HG02852 (cell line): ENCODE measurements around the gene SLC25A24.
"Not testable (repeated sequence)": the region's sequence is repeated elsewhere in the genome, so short reads cannot be mapped to it uniquely, and the experiment has no call there.

Experiments used
- ATAC-seq: cut with Tn5 transposase; IDR thresholded peaks from one replicate; pipeline ENCODE4 v1.9.1; 2021; ENCODE audit warnings: mild to moderate bottlenecking, moderate library complexity; ENCODE audit not compliant: unreplicated experiment

SLC25A24 gene

DNA sequence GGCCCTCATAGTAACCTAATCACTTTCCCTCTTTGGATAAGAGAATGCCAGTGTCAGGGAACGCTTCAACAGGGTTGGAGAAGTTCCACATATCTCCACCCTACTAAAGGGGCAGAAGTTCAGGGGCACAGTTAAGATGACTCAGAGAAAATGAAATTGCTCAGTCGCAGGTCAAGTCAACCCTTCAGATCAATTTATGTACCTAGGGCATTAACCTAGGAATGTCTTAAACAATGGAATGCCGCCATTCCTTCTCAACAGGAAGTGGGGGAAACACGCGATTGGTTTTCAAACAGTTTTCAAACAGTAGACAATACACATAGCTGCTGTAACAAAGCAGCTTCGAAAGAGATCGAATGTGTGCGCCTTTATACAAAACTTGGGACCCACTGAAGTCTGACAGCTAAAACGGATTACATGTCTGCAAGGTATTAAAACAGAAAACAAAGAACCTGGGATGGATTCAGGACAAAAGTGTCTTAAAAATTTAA, 897 bp downstream of the SLC25A24 start:
- ATAC-seq = no peak

DNA sequence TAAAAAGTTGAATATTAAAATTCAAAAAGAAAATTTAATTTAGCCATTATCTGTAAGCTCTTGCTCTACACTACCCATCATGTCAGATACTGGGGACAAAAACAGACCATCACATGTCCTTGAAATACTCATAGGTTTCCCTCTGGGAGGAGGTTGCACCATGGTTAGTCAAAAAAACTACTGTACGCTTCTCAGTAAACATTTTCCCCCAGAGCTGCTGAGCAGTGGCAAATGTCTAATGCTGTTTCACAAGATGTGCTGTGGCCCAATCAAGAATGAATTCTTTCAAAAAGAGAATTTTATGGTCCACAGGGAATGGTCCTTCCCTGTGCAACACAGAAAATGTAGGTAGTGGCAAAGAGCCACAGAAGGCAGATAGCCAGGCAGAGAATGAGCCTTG, 6.1 kb downstream of the SLC25A24 start:
- no peak for ATAC-seq

DNA sequence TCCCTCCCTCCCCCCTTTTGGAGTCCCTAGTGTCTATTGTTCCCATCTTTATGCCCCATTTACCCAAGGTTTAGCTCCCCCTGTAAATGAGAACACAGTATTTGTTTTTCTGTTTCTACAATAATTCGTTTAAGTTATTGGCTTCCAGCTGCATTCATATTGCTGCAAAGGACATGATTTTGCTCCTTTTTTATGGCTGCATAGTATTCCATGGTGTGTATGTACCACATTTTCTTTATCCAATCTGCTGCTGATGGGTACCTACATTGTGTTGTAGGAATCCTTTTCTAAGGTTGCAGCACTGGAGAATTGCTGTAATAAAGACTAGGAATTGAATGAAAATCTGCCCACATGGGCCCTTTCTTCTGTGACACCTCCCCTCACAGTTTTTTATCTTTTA, 6.8 kb downstream of the SLC25A24 start:
- ATAC-seq = no peak

DNA sequence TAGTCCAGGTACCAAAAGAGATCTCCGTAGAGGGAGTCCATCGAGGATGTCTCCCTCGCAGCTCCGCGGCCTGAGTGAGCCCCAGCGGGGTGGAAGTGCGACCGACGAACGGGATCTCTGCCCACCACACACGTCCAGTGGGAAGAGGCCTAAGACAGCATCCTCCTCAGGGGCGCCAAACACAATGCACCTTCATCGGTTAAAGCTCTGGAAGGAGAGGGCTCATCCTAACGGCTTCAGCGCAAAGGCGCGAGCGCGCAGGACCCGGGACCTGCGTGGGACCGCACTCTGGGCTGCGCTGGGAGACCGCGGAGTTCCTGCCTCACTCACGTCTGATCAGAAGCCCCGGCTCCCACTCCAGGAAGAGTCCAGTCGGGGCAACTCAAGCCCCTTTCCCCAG, 7.6 kb downstream of the SLC25A24 start:
- ATAC-seq = no peak

DNA sequence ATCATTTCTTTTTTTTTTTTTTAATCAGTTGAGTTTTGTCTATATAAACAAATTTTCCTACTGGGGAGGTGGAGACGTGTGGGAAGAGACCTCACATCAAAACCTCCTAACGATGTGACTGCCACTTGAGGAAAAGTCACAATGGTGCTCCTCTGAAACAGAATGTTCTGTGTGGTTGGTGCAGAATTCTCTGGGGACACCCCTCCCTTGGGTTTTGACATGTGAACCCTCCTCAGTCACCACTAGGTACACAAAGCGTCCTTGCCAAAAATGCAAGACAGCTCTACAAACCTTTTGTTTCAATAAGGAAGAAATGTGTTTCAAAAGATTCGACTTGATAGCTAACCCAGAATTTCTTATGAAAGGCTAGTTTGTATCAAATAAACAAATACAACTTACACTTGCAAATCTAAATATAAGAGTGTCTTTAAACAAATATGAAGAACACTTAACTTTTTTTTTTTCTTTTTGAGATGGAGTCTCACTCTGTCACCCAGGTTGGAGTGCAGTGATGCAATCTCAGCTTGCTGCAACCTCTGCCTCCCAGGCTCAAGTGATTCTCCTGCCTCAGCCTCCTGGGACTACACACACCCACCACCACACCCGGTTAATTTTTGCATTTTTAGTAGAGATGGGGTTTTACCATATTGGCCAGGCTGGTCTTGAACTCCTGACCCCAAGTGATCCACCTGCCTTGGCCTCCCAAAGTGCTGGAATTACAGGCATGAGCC, 9.3 kb downstream of the SLC25A24 start:
- no peak for ATAC-seq

DNA sequence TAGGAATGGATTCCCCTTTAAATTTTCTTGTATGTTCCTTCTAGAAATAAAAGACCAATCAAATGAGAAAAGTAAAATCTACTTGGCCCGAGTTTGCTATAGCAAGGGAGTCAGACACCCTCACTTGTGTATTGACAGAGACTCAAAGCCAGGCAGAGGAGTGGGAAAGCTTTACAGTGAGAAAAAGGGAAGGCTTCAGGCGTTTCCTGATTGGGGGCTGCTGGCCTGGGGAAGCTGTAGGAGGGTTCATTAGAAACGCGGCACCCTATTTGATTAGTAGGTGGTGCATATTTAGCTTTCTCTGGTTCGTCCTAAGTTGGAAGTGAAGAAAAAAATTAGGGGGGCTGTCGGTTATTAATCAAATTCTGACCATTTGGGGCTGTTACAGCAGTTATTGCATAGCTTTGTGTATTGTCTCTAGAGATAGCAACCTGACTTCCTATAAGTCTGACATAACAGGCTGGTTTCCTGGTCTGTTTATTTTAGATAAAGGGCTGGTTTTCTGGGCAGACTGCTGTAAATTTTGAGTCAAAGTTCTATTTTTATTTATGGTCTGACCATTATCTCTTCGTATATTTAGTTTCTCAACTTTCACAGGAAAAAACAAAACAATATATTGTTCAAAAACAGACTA, 10.0 kb downstream of the SLC25A24 start:
- ATAC-seq = no peak

DNA sequence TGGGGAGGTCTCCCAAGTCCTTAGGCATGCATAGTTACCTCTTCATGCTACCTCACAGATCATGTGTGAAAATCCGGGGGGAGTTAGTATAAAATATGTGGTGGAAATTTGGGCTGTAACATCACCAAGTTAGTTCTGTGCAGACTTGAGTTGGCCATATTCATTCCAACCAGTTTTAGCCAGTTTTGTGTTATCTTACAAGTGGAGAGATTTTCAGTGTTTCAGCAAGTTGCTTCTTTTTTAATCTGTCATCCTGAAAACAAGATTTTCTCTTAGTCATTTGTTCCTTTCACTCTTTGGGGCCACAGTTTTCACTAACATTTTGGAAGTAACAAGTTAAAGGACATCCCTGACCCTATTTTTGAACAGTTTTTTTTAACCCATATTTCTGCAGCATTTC, 11.3 kb downstream of the SLC25A24 start:
- ATAC-seq = no peak

DNA sequence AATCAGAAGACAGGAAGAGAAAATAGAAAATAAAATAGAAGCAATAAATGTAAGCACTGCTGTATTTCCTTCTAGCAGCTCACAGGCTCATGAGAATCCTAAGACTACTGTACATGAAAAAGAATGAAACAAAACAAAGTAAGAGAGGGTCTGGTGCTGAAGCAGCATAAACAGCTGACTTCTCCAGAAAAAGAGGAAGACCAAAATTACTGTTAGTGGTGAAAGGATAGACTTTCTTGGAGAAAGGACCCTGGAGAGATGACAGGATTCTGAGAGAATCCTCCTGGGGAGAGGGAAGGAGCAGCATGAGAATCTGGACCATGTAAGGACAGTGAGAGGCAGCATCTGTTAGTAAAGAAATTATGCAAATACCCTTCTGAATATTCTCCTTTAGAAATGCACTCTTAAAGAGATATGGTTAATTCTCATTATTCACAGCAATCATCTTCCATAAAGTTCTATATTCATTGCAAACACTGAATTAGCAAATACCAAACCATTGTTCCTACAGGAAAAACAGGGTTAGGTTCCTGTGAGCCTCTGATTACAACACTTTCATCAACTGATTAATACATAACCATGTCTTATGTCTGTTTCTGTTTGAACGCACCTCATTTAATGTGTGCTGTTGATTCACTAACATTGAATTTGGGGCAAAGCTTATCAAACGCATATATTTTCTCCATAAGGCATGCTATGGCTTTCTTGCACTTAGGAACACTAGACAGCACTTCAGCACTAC, 17.0 kb downstream of the SLC25A24 start:
- ATAC-seq = no peak

DNA sequence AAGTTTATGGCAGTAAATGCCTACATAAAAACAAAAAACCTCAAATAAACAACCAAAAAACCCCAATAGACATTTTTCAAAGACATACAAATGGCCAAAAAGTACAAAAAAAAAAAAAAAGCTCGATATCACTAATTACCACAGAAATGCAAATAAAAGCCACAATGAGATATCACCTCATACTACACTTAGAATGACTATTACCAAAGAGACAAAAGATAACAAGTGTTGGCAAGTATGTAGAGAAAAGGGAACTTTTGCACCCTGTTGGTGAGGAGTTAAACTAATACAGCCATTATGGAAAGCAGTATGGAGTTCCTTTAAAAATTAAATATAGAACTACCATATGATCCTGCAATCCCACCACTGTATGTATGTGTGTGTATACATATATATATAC, 21.1 kb downstream of the SLC25A24 start:
- ATAC-seq = no peak

DNA sequence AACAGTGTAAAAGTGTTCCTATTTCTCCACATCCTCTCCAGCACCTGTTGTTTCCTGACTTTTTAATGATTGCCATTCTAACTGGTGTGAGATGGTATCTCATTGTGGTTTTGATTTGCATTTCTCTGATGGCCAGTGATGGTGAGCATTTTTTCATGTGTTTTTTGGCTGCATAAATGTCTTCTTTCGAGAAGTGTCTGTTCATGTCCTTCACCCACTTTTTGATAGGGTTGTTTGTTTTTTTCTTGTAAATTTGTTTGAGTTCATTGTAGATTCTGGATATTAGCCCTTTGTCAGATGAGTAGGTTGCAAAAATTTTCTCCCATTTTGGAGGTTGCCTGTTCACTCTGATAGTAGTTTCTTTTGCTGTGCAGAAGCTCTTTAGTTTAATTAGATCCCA, 37.7 kb downstream of the SLC25A24 start:
- ATAC-seq = not testable (repeated sequence)

DNA sequence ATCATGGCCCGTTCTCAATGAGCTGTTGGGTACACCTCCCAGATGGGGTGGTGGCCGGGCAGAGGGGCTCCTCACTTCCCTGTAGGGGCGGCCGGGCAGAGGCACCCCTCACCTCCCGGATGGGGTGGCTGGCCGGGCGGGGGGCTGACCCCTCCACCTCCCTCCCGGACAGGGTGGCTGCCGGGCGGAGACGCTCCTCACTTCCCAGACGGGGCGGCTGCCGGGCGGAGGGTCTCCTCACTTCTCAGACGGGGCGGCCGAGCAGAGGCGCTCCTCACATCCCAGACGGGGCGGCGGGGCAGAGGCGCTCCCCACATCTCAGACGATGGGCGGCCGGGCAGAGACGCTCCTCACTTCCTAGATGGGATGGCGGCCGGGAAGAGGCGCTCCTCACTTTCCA, 40.2 kb downstream of the SLC25A24 start:
- ATAC-seq = not testable (repeated sequence)

DNA sequence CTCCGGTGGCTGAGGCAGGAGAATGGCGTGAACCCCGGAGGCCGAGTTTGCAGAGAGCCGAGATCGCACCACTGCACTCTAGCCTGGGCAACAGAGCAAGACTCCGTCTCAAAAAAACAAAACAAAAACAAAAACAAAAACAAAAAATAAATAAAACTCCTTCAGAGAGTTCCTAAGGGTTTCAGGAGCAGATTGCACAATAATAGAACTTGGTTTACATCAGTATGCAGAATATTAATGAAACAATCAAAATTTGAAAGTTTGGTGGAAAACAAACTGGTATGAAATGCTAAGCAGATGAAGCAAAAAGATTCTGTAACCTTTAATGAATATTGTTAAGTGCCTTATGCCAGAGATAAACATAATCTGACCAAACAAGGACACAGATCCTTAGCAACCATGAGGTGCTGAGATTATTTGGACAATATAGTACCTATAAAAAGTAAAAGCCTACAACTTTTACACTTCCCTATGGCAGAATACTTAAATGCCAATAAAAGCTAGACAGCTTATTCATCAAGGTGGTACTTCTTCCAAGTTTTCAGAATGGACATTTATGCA, 41.2 kb downstream of the SLC25A24 start:
- ATAC-seq = no peak

DNA sequence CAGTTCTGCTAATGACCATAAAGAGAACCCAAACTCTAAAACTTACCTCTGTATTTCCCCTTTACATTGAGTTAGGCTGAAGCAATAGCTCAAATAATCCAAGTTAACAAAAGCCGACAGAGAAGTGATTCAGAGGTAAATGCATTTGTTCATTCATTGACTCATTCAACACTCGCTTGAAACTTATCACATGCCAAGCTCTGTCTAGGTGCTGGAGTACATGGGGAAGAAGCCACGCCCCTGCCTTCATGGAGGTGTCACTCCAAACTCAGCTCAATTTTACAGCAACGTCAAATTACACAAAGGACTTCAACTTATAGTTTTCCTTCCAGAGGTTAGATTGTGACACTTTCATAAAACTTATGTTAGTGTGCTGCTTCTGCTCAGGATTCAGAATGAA, 45.8 kb downstream of the SLC25A24 start:
- ATAC-seq = no peak

DNA sequence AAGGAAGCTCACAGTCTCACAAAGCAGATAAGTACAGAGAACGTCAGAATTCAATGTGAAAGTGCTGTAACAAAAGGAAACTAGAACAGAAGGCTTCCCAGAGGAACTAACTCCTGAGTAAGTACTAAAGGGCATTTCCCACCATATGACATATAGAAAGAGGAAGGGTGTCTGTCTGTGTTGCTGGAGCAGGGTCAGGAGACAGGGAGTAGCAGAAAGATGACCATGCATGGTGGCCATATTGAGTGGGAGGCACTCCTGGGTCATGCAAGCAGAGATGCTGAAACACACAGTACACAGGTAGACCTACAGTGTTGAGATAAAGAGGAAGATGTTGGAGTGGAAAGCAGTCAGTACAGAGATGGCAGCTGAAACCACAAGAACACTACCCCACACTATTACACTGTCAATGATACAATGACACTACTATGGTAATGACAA, 47.3 kb downstream of the SLC25A24 start:
- ATAC-seq = no peak

DNA sequence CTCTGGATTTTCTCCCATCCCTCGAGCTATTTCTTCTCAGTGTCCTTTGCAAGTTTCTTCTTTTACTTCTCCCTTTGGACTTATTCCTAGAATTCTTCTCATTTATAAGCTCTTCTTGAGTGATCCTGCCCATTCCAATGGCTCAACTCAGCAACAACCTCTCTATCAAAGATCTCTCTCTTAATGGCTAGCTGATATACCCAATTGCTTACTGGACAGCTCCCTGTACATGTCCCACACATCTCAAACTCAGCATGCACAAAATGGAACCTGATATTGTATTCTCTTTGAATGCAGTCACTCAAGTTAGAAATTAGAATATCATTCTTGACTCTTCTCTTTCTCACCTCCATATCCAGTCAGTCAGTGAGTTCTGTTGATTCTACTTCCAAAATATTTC, 48.6 kb downstream of the SLC25A24 start:
- ATAC-seq = no peak

DNA sequence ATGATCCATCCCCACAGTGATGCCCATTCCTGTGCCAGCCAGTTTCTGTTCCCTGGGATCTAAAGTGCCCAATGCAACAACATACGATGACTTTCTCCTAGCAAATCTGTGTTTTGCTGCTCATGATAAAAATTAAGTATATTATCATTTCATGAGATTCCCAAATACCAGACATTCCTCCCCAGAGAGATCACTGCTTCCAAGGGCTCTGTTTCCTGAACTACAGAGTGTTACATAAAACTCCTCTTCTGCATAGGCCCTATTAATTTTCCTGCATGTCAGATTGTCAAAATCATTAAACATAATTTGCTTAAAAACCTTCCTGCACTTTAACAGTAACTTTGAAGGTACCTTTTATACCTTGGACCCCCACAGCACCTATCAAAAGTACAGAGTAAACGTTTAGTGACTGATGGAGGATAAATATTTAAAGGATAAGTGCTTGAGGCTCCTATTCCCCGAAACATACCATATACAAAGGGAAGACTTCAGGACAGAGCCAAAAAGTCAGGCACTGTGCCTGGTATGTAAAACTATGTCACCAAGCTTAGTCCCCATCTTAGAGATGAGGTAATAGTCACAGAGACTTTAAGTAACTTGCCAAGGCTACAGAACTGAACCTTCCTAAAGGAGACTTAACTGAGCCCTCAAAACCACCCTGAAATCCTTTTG, 50.2 kb downstream of the SLC25A24 start:
- no peak for ATAC-seq

DNA sequence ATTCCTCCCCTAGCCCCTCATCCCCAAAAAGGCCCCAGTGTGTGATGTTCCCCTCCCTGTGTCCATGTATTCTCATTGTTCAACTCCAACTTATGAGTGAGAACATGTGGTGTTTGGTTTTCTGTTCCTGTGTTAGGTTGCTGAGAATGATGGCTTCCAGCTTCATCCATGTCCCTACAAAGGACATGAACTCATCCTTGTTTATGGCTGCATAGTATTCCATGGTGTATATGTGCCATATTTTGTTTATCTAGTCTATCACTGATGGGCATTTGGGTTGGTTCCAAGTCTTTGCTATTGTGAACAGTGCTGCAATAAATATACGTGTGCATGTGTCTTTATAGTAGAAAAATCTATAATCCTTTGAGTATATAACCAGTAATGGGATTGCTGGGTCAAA, 55.6 kb downstream of the SLC25A24 start:
- ATAC-seq = not testable (repeated sequence)

DNA sequence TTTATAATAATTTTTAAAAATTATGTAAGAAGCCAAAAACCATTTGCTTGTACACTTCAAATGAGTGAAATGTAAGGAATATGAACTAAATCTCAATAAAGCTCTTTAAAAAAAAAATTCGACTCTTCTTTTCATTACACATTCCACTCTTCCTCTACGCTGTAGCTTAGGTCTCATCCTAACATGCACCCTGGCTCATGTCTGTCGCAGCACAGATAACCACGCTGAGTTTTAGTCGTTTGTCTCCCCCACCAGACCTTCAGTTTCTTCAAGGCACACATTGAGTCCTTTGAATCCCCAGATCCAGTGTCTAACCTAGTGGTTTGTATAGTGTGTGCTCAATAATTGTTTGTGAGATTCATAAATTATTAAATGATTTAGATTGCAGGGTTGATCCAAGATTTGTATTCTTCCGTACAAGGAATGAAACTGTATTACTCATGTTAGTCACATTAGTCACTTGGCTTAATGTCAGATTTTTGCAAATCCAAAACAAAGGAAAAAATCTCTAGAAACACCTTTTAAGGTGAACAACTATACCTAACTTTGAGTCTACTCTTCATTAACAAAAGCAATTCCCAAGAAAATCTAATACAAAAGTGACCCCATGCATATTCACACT, 57.3 kb downstream of the SLC25A24 start:
- ATAC-seq = no peak

DNA sequence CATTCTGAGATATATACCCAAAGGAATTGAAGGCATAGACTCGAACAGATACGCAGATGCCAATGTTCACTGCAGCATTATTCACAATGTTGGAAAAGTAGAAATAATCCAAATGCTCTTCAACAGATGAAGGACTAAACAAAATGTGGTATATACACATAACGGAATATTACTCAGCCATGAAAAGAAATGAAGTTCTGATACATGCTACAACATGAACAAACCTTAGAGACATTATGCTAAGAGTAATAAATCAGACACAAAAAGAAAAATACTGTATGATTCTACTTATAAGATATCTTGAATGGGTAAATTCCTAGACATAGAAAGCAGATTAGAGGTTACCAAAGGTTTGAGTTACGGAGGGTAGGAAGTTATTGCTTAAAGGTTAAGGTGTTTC, 57.9 kb downstream of the SLC25A24 start:
- no peak for ATAC-seq

DNA sequence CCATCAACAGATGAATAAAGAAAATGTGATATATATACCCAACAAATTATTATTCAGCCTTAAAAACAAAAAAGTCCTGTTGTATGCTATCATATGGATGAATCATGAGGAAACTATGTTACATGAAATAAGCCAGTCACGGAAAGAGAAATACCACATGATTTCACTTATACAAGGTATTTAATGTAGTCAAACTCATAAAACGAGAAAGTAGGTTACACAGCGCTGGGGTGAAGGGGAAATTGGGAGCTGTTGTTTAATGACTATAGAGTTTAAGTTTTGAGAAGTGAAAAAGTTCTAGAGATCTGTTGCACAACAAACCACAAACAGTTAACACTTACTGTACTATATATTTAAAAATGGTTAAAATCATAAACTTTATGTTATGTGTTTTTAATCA, 58.5 kb downstream of the SLC25A24 start:
- no peak for ATAC-seq

DNA sequence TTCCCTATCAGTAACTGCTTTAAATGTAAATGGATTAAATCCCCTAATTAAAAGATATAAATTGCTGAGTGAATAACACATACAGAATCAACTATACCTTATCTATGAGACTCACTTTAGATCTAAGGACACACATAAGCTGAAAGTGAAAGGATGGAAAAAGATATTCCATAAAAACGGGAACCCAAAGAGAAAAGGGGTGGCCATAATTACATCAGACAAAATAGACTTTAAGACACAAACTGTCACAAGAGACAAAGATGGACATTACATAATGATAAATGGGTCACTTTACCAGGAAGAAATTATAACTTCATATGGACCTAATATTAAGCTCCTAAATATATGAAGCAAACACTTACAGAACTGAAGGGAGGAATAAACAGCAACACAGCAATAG, 59.2 kb downstream of the SLC25A24 start:
- ATAC-seq = no peak
